Hematopoietic multipotent progenitor cell treated with erythropoietin and hydrocortisone succinate and interleukin-3 and kit ligand, for 4 days (in vitro differentiated cells): Measurements from ENCODE around the gene CDK2.
"Not testable (repeated sequence)": the region's sequence is repeated elsewhere in the genome, so short reads cannot be mapped to it uniquely, and the experiment has no call there.

ENCODE experiments used
- DNase-seq: peaks from one replicate; pipeline ENCODE4 v3.0.0-alpha.2; 2015

CDK2 gene

DNA sequence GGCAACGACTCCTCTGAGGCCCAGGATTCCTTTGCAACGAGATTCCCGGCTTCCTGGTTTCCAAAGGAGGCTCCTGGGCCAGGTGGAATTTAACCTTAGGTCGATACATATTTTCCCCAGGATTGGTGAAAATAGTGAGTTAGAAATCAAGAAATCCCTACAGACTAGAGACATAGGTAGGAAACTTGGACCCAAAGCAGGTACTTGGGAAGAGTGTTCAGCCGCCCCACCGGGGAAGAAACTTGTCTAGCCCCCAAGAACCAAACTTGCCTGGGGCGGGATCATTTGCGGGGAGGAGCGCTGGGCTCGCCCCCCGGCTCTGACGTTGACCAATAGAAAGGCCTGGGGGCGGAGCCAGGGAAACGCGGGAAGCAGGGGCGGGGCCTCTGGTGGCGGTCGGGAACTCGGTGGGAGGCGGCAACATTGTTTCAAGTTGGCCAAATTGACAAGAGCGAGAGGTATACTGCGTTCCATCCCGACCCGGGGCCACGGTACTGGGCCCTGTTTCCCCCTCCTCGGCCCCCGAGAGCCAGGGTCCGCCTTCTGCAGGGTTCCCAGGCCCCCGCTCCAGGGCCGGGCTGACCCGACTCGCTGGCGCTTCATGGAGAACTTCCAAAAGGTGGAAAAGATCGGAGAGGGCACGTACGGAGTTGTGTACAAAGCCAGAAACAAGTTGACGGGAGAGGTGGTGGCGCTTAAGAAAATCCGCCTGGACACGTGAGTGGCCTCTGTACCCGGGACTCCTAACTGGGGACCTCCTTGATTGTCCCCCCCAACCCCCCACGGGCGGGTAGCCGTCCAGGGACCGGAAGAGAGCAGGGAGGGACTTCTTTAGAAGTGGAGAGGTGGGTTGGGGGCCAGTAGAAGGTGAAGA, at the start of gene CDK2:
TSS of gene CDK2 (plus strand) at position 423 of the 874 bp plus-strand sequence. CDS start at position 602, 179 bp downstream.
- DNase-seq: peak; percentile 97

DNA sequence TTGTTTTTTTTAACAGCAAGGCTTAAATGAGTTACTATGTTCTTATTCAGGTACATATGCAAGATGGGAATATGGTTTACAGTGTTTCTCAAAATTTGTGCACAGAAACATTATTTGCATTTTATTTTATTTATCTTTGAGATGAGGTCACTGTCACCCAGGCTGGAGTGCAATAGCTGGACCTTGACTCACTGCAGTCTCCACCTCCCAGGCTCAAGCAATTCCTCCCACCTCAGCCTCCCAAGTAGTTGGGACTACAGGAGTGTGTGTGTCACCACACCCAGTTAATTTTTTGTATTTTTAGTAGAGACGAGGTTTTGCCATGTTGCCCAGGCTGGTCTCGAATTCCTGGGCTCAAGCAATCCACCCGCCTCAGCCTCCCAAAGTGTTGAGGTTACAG, 47.6 kb upstream of the CDK2 start:
- DNase-seq: not testable (repeated sequence)

DNA sequence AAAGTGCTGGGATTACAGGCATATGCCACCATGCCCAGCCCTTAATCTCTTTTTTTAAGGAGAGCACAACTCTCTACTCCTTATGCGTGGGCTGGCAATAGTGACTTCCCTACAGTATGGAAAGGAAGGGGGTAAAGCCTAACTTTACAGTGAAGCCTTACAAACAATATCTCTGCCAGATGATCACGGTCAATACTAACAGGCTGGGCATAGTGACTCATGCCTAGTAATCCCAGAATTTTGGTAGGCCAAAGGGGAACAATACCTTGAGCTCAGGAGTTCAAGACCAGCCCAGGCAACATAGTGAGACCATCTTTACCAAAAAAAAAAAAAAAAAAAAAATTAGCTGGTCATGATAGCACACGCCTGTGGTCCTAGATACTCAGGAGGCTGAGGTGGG, 44.5 kb upstream of the CDK2 start:
- no peak for DNase-seq

DNA sequence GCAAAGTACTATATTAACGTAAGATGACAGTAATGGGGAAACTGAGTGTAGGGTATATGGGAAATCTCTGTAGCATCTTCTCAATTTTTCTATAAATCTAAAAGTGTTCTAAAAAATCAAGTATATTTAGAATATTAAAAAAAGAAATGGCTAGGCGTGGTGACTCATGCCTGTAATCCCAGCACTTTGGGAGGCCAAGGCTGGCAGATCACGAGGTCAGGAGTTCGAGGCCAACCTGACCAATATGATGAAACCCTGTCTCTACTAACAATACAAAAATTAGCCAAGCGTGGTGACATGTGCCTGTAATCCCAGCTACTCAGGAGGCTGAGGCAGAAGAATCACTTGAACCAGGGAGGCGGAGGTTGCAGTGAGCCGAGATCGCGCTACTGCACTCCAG, 43.0 kb upstream of the CDK2 start:
- not testable (repeated sequence) for DNase-seq

DNA sequence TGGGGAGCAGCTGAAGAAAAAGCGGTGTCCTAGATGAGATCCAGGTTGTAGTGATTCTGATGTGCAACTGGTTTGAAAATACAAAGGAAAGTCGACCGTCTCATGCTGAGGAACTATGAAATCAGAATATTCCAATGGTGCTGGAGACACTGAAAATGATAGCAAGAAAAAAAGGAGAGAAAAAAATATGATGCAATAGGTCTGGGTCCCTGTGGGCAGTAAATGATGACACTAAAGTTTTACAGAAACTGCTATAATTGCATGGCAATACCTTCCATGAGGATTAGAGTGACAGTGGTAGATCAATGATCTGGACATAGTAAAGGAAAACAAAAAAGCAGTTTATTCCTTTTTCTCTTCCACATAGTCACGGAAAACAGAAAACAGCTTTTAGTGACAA, 41.3 kb upstream of the CDK2 start:
- DNase-seq: no peak

DNA sequence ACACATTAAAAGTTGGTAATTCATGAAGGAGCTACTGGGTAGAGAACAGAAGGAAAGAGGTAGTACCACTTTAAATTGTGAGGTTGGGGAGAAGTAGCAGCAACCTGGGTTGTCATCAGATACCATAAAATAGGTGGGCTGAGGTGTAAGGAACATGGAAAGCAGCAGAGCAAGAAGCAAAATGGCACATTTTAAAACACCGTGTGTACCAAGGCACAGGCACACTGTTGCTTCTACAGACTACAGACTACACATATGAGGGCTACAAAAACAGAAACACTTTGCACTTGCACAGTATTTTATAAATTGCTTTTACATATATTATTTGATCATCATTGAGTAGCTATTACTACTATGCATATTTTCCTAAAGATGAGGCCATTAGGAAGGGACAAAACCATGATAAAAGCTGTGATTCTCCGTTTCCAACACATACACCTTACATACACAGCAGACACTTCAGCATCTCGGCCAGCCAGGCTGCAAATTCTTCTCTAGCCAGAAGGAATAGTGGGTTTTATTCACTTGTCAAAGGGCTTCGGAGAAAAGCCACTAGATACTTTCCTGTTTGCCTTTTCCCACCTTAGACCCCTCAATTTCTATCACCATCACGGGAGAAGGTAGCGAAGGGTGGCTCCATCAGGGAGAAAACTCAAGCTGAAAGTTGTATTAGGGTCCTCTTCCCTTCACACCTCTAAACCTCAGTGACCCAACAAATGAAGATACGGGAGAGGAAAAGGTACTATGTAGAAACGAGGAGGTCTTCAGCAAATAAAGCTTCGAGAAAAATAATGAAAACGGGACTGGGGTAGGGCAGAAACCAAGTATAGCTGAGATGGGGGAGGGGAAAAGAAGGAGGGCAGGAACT, 40.5 kb upstream of the CDK2 start:
- no peak for DNase-seq

DNA sequence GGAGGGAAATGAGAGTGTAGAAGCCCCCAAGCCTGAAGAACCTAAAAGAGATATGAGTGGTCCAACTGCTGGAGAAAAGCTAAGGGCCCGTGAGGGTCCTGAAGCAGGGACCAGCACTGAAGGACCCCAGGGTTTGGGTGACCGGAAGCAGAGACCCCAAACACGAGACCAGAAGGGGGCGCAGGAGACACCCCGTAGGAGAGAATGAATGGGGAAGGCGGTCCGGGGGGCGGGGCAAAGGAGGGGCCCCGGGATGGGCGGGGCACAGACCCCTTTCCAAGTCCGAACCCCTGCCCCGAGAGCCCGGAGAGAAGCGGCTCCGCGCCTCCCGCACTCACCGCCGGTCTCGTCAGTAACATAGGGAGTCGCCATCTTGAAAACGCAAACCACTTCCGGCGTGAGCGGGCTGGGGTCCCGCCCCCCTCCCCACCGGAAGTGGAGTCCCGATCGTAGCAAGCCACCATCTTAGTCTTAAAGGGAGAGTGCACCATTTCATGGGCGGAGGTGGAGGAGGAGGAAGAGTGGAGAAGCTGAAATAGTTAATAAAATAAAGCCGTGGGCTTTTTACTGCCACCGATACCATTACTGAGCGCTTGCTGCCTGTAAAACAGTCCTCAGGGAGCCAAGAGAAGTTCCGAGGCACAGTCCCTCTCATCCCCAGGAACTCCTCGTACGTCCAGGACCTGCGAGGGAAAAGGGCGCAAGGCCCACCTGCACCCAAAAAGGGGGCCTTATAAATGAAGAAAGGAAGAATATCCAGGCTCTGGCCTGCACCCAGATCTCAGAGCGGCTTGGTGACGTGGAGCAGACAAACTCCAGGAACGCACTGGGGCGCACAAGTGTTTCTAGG, 39.7 kb upstream of the CDK2 start:
- peak; percentile 97 for DNase-seq

DNA sequence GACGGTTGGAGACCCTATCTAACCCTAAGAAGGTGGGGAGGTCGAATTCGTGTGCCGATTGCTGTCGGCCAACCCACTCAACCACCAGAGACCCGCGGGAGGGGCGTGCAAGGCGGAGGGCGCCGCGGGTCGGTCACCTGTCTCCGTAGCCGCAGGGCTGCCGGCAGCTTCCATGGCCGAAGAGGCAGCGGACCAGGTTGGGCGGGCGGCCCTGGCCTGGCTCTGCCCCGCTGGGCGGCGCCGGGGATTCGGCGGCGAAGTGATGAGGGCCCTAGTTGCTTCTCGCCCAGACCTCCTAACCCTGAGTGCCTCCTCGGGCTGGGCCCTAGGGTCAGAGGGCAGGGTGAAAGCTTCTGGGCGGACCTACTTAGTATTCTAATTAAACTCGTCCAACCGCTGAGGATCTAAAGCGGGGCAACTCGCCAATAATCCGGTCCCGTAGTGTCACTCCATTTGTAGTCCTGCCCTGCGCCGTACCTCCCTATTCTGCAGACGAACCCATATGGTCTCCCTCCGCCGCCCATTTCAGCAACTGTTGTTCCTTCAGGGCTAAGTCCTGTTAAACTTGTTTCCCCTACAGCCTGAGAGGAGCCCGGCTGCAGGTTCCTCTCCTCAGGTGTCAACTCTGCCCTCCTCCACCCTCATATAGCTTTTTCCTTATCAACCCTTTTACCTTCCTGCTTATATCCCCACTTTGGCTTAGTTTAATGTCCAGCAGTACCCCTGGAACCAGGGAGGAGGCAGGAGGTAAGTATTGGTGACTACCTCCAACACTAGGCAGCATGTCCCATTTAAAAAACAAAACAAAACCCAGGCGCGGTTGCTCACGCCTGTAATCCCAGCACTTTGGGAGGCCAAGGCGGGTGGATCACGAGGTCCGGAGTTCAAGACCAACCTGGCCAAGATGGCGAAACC, 38.8 kb upstream of the CDK2 start, which contains the start of gene PYM1:
TSS of gene PYM1 (minus strand) at position 307 of the 915 bp plus-strand sequence. CDS start at position 174, 133 bp downstream.
- DNase-seq: peak; percentile 98

DNA sequence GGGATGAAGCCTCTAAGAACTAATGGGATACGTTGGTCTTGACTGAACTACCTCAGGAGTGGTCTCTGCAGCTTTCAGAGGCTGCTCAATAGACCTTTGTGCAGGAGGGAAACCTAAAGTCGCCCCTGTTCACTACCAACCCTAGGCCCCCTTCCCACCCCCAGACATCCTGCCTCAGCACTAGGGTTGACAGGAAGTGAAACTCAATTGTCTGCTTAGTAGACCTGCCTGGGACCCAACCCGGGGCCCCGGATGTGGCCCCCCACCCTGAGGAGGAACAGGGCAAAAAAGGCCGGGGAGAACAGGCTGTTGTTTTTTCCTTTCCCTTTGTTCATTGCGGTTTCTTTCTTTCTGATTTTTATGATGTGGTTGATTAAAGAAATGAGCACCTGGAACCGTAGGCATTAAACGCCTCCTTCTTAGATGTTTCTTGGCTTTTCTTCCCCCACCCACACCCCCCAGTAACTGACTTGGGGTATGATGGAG, 37.3 kb upstream of the CDK2 start:
- DNase-seq: peak; percentile 41

DNA sequence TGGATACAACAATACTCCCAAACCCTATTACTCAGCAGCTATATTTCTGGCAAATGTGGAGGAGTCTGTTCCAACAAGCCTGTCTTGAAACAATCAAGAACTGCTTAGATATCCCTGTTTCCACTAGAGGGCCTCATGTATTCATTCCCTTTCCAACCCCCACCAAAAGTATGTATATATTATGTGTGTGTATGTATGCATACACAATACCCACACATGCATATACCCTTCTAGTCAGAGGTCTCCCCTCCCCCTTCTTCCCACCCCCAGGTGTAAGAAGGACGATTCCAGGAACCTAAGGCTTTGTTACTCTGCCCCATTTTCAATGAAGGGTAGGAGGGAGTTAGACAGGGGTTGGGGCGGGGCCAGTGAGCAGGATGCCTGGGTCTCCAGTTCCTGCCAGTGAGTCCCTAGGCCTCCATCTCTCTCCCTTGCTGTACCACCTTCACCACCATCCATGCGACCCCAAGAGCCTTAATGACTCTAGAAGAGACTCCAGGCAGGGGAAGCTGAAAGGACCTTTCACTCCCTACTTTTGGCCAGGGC, 35.8 kb upstream of the CDK2 start, which contains the start of gene DGKA:
TSS of gene DGKA (plus strand) at position 392 of the 546 bp plus-strand sequence. CDS start 5,342 bp downstream, outside the sequence.
- peak; percentile 92 for DNase-seq

DNA sequence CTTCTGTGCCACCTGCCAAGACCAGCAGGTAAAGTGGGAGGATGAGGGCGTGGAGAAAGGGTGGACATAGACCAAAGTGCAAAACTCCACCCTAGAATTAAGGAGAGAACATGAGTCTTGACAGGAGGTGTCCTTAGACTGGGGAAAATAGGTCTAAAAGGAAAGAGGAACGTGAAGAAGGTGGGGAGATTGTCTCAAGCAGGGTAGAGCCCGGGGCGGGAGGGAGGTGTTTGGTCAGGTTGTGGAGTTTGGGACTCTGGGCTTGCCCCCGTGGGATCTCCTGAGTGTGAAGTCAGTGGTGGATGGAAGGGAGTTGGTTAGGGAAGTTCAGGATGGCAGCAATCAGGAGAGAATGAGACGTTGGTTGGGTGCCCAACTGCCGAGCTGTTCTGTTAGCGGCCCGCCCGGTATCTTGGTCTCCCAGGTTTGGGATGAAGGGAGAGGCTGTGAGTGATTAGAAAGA, 35.3 kb upstream of the CDK2 start:
- peak; percentile 23 for DNase-seq

DNA sequence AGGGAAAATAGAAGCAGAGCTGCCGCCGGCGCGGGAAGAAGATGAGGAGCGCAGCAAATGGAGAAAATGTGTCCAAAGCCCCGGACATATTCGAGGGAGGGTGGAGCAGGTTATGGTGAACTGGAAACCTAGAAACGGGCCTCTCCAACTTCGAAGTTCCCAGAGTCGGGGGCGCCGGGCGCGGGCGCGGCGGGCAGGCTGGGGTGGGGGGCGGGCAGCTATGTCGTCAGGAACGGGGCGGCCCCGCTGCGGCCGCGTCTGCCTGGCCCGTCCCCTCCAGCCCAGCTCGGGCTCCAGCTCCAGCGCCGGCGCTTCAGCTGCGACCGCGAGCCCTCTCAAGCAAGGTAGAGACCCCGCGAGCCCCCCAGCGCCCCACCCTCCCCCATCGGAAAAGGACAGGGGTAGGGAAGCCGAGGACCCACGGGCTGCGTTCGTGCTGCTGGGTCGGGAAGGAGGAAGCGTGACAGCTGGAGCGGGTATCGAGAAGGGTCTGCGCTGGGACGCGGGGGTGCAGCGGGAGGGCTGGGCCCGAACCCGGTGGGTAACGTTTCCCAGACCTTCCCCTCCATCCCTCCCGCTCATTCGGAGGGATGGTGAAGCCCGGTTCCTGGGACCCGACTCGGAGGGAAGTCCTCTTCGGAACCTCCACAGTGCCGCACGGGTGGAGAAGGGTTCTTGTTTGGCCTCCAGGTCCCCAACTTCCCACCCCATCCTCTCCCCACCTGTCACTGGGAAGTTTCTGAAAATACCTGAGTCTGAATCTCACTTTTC, 34.7 kb upstream of the CDK2 start:
- DNase-seq: peak; percentile 68

DNA sequence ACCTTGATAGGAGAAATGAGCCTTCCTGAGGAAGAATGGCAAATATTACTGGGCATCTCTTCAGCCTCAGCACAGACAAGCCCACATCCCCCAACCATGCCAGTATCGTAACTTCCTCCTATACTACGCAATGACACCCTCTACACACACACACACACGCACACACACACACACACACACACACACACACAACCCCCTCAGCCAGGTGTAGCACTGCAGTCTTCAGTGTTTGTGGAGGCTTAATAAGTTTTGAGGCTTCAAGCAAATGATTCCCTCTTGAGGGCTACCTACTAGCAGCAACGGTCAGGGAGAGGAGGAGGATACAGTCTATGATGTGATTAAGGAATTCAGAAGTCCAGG, 34.1 kb upstream of the CDK2 start:
- peak; percentile 75 for DNase-seq

DNA sequence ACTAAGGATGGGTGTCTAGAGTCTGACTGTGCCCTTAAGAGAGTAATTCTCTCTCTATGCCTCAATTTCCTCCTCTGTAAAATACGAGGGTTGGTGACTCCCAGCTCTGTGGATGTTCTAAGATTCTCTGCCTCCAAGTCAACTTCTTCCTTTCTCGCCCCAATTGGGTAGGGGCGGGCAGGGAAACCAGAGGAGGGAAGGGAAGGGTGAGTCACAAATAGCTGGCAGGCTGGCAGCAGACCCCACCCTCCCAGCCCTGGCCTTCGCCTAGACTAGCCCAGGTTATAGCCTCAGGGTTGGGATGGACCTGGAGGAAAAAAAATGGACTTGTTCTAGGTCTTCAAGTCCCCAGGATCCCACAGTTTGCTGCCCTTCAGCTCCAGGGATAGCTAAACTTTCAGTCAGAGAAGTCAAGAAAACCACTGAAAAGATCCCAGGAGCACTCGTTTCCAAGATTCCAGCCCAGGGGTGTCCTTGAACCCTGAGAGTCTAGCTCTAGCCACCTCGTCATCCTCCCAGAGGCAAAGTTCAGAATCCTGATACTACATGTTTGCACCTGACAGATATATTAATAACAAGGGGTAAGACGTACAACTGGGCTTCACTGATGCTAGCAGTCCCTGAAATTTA, 33.3 kb upstream of the CDK2 start:
- peak; percentile 56 for DNase-seq

DNA sequence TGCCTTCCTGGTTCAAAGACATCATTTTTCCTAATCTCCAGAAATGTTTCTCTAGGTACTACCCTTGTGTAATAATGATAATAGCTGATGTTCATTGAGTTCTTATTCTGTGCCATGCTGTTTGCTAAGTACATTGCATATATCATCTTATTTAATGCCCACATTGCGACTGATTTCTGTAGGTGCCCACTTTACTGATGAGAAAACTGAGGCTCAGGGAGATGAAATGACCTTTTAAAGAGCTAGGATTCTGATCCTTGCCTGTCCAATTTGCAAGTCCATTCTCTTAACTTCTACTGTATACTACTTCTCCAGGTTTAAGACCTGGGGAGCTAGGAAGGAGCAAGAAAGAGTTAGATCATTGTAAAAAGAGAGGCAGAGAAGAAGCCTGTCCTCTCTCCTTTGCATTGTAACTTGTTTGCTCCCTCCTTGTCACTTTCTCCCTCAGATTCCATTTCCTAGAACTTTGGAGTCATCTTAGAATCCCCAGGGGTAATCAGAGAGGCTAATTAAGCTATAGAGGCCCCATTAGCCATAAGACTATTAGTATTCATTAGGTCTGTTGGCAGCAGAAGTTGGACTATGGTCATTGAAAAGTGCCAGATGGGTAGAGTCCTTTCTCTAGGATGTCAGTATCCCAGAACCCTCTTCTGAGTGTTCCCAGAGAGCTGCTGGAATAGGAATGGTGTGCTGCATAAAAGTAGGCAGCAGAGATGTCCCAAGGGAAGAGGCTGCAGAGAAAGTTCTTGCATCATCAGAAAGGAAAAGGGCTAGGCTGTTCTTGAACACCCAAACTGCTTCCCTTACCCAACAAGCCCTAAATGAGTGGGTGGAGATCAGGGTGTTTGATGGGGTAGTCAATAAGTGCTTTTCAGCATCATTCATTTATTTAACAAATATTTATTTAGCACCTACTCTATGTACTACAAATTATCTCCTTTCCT, 32.6 kb upstream of the CDK2 start:
- DNase-seq: no peak

DNA sequence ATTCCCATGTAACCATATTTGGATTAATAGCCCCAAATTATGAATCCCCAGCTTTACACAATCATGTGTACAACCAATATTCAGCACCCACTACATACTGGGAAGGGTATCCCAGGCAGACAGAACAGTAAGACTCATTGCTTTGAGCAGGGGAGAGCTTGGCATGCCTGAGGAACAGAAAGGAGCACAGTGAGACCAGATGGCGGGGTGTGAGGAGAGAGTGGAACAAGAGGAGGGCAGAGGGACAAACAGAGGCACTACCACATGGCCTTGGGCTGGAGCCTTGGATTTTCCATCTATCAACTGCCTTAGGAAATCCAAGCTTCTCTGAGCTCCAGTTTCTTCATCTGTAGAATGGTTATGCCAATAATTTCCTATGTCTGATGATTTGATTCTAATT, 31.9 kb upstream of the CDK2 start:
- no peak for DNase-seq

DNA sequence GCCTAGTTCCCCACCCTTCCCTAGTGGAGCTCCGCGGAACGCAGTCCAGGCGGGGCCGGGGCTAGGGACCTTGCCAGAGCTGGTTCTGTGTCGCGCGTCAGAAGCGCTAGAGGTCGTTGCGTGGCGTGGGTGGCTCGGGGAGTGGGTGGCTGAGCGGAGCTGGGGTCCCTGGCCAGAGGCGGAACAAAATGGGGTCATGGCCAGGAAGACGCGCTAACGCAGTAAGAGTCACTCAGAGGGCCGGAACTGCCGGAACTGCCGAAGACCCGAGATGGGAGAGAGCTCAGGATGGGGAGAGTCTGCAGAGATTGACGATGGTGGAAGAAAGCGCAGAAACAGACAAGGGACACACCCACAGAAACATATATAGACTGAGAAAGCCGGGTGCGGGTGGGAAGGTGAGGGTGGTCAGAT, 30.9 kb upstream of the CDK2 start:
- no peak for DNase-seq

DNA sequence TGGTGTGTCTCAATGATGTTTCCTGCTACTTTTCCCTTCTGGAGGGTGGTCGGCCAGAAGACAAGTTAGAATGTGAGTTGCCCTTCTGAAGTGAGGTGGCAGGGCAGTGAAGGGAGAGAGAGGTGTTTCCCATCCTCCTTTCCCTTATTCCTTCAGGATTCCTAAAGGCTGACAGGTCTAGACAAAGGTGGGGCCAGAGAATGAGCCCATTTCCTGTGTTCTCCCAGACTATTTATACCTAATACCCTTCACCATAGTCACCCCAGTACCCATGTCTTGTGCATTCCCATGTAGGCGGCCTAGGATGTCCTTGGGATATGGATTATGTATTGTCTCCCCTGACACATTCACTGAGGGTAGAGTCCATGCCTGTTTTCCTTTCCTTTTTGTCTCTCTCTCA, 28.6 kb upstream of the CDK2 start:
- no peak for DNase-seq
